C4-2B (cell line): ENCODE results near the gene C10orf105.

Source experiments
- H3K27ac ChIP-seq: fragments of 450-650 bp; 2 replicates; pipeline ENCODE4 v1.5.1; 2017
- CTCF ChIP-seq: fragments of 450-650 bp; conservative IDR thresholded peaks from 2 replicates; pipeline ENCODE4 v1.5.1; 2017; ENCODE audit warnings: mild to moderate bottlenecking
- ZFX ChIP-seq: fragments of 450-650 bp; IDR thresholded peaks from 2 replicates; pipeline ENCODE4 v1.6.1; 2017

C10orf105 gene

GRCh38 chr10:71690094-71690720 lies 29.4 kb downstream of the C10orf105 start:
- TF ChIP-seq CTCF (no peak), ZFX (no peak)
- H3K27ac ChIP-seq: no peak overlapping the region

- TF ChIP-seq CTCF (no peak), ZFX (no peak)
- no peak overlapping the region for H3K27ac ChIP-seq
Observed at GRCh38 chr10:71688256-71688655, 31.3 kb downstream of the C10orf105 start.

GRCh38 chr10:71687480-71687879 lies 32.1 kb downstream of the C10orf105 start:
- H3K27ac ChIP-seq: no peak overlapping the region
- TF ChIP-seq ZFX: no peak
- no peak for TF ChIP-seq CTCF

GRCh38 chr10:71687077-71687476 lies 32.5 kb downstream of the C10orf105 start:
- H3K27ac ChIP-seq: no peak overlapping the region
- no peak for TF ChIP-seq CTCF

- TF ChIP-seq CTCF (no peak), ZFX (no peak)
Observed at GRCh38 chr10:71685554-71686232, 33.9 kb downstream of the C10orf105 start.

GRCh38 chr10:71684356-71685173 lies 35.0 kb downstream of the C10orf105 start:
- no peak overlapping the region for H3K27ac ChIP-seq
- no peak for TF ChIP-seq CTCF
- TF ChIP-seq ZFX: no peak

More at GRCh38 chr10:71685554-71686232, 33.9 kb downstream of the C10orf105 start:
- no peak overlapping the region for H3K27ac ChIP-seq

GRCh38 chr10:71683301-71683700 lies 36.3 kb downstream of the C10orf105 start:
- no peak overlapping the region for H3K27ac ChIP-seq

More at GRCh38 chr10:71683301-71683700, 36.3 kb downstream of the C10orf105 start:
- TF ChIP-seq ZFX (no peak), CTCF (no peak)
